Measurements from ENCODE around the gene CYP21A2.
"Not testable (repeated sequence)": the region's sequence is repeated elsewhere in the genome, so short reads cannot be mapped to it uniquely, and the experiment has no call there.

The CYP21A2 gene

GRCh38 chr6:32029553-32029952 lies 8.7 kb upstream of the CYP21A2 start:
- no CpG with 5 or more reads among the region's 14 CpGs for whole genome bisulfite sequencing (ENCODE audit: extremely low coverage, insufficient coverage, insufficient read length)

GRCh38 chr6:32035283-32036013 lies 2.8 kb upstream of the CYP21A2 start:
- H3K27ac ChIP-seq (ENCODE audit: low read depth, low read length); H4K8ac ChIP-seq (ENCODE audit: low read depth, low read length); H2BK120ac ChIP-seq (ENCODE audit: insufficient read depth, low read length, poor library complexity); H3K4me1 ChIP-seq (ENCODE audit: control insufficient read depth in 1 of 2, insufficient read depth in 2 of 2, low read length in 2 of 2); DNase-seq; H3K9me3 ChIP-seq (ENCODE audit: insufficient read depth, low read depth, low read length); H2AFZ ChIP-seq (ENCODE audit: insufficient read depth, low read length, poor library complexity); H4K12ac ChIP-seq (ENCODE audit: low read depth, low read length); H3K79me1 ChIP-seq (ENCODE audit: low read length); H2BK12ac ChIP-seq (ENCODE audit: low read length); H3K36me3 ChIP-seq (ENCODE audit: control insufficient read depth in 1 of 2, insufficient read depth in 2 of 2, low read length in 2 of 2); H3K79me2 ChIP-seq (ENCODE audit: control insufficient read depth, insufficient read depth, low read length, poor library complexity); H3K4ac ChIP-seq (ENCODE audit: low read depth, low read length); H2BK5ac ChIP-seq (ENCODE audit: low read depth, low read length, poor library complexity); H3K9ac ChIP-seq (ENCODE audit: low read length); H3K18ac ChIP-seq (ENCODE audit: low read length); H3K4me2 ChIP-seq (ENCODE audit: low read length); H3K23ac ChIP-seq (ENCODE audit: low read length); H2AK5ac ChIP-seq (ENCODE audit: low read length); H3K27me3 ChIP-seq (ENCODE audit: insufficient read depth, low read length); H3K14ac ChIP-seq (ENCODE audit: low read length); H4K91ac ChIP-seq (ENCODE audit: low read depth, low read length); H3K4me3 ChIP-seq (ENCODE audit: low read depth, low read length): not testable (repeated sequence)
- WGBS (ENCODE audit: extremely low coverage, insufficient coverage, insufficient read length) = no CpG with 5 or more reads among the region's 16 CpGs

More at GRCh38 chr6:32029553-32029952, 8.7 kb upstream of the CYP21A2 start:
- not testable (repeated sequence) for H3K14ac ChIP-seq (ENCODE audit: low read length); H2BK12ac ChIP-seq (ENCODE audit: low read length); H3K23ac ChIP-seq (ENCODE audit: low read length); H3K4me3 ChIP-seq (ENCODE audit: low read depth, low read length); H3K36me3 ChIP-seq (ENCODE audit: control insufficient read depth in 1 of 2, insufficient read depth in 2 of 2, low read length in 2 of 2); H3K18ac ChIP-seq (ENCODE audit: low read length); H3K4me1 ChIP-seq (ENCODE audit: control insufficient read depth in 1 of 2, insufficient read depth in 2 of 2, low read length in 2 of 2); H2AK5ac ChIP-seq (ENCODE audit: low read length); DNase-seq; H4K12ac ChIP-seq (ENCODE audit: low read depth, low read length); H3K9ac ChIP-seq (ENCODE audit: low read length); H3K27me3 ChIP-seq (ENCODE audit: insufficient read depth, low read length); H4K8ac ChIP-seq (ENCODE audit: low read depth, low read length); H2AFZ ChIP-seq (ENCODE audit: insufficient read depth, low read length, poor library complexity); H3K27ac ChIP-seq (ENCODE audit: low read depth, low read length); H2BK5ac ChIP-seq (ENCODE audit: low read depth, low read length, poor library complexity); H2BK120ac ChIP-seq (ENCODE audit: insufficient read depth, low read length, poor library complexity); H3K9me3 ChIP-seq (ENCODE audit: insufficient read depth, low read depth, low read length); H3K79me2 ChIP-seq (ENCODE audit: control insufficient read depth, insufficient read depth, low read length, poor library complexity); H3K4ac ChIP-seq (ENCODE audit: low read depth, low read length); H3K4me2 ChIP-seq (ENCODE audit: low read length); H4K91ac ChIP-seq (ENCODE audit: low read depth, low read length); H3K79me1 ChIP-seq (ENCODE audit: low read length)

- H4K12ac ChIP-seq (ENCODE audit: low read depth, low read length); H3K9ac ChIP-seq (ENCODE audit: low read length); H3K4me2 ChIP-seq (ENCODE audit: low read length); H3K27me3 ChIP-seq (ENCODE audit: insufficient read depth, low read length); H2AFZ ChIP-seq (ENCODE audit: insufficient read depth, low read length, poor library complexity); H2AK5ac ChIP-seq (ENCODE audit: low read length); H3K14ac ChIP-seq (ENCODE audit: low read length); H3K4me1 ChIP-seq (ENCODE audit: control insufficient read depth in 1 of 2, insufficient read depth in 2 of 2, low read length in 2 of 2); H4K91ac ChIP-seq (ENCODE audit: low read depth, low read length); H3K23ac ChIP-seq (ENCODE audit: low read length); H3K36me3 ChIP-seq (ENCODE audit: control insufficient read depth in 1 of 2, insufficient read depth in 2 of 2, low read length in 2 of 2); H3K9me3 ChIP-seq (ENCODE audit: insufficient read depth, low read depth, low read length); H3K79me2 ChIP-seq (ENCODE audit: control insufficient read depth, insufficient read depth, low read length, poor library complexity); H2BK12ac ChIP-seq (ENCODE audit: low read length); H3K4ac ChIP-seq (ENCODE audit: low read depth, low read length); H3K4me3 ChIP-seq (ENCODE audit: low read depth, low read length); DNase-seq; H3K79me1 ChIP-seq (ENCODE audit: low read length); H4K8ac ChIP-seq (ENCODE audit: low read depth, low read length); H3K27ac ChIP-seq (ENCODE audit: low read depth, low read length); H2BK120ac ChIP-seq (ENCODE audit: insufficient read depth, low read length, poor library complexity); H3K18ac ChIP-seq (ENCODE audit: low read length); H2BK5ac ChIP-seq (ENCODE audit: low read depth, low read length, poor library complexity): not testable (repeated sequence)
- WGBS (ENCODE audit: extremely low coverage, insufficient coverage, insufficient read length) = no CpG with 5 or more reads among the region's 5 CpGs
Observed at GRCh38 chr6:32037136-32037535, 1.1 kb upstream of the CYP21A2 start.

DNA sequence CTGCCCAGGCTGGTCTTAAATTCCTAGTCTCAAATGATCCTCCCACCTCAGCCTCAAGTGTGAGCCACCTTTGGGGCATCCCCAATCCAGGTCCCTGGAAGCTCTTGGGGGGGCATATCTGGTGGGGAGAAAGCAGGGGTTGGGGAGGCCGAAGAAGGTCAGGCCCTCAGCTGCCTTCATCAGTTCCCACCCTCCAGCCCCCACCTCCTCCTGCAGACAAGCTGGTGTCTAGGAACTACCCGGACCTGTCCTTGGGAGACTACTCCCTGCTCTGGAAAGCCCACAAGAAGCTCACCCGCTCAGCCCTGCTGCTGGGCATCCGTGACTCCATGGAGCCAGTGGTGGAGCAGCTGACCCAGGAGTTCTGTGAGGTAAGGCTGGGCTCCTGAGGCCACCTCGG lies 663 bp downstream of the CYP21A2 start:
- not testable (repeated sequence) for H3K9ac ChIP-seq (ENCODE audit: low read length); H3K4me3 ChIP-seq (ENCODE audit: low read depth, low read length); H3K79me2 ChIP-seq (ENCODE audit: control insufficient read depth, insufficient read depth, low read length, poor library complexity); H2BK5ac ChIP-seq (ENCODE audit: low read depth, low read length, poor library complexity); H4K12ac ChIP-seq (ENCODE audit: low read depth, low read length); H3K9me3 ChIP-seq (ENCODE audit: insufficient read depth, low read depth, low read length); H3K4ac ChIP-seq (ENCODE audit: low read depth, low read length); H4K91ac ChIP-seq (ENCODE audit: low read depth, low read length); H4K8ac ChIP-seq (ENCODE audit: low read depth, low read length); H3K79me1 ChIP-seq (ENCODE audit: low read length); H3K27me3 ChIP-seq (ENCODE audit: insufficient read depth, low read length); DNase-seq; H2BK120ac ChIP-seq (ENCODE audit: insufficient read depth, low read length, poor library complexity); H3K18ac ChIP-seq (ENCODE audit: low read length); H3K4me2 ChIP-seq (ENCODE audit: low read length); H2BK12ac ChIP-seq (ENCODE audit: low read length); H3K14ac ChIP-seq (ENCODE audit: low read length); H2AFZ ChIP-seq (ENCODE audit: insufficient read depth, low read length, poor library complexity); H2AK5ac ChIP-seq (ENCODE audit: low read length); H3K36me3 ChIP-seq (ENCODE audit: control insufficient read depth in 1 of 2, insufficient read depth in 2 of 2, low read length in 2 of 2); H3K23ac ChIP-seq (ENCODE audit: low read length); H3K27ac ChIP-seq (ENCODE audit: low read depth, low read length); H3K4me1 ChIP-seq (ENCODE audit: control insufficient read depth in 1 of 2, insufficient read depth in 2 of 2, low read length in 2 of 2)
- no CpG with 5 or more reads among the region's 5 CpGs for WGBS (ENCODE audit: extremely low coverage, insufficient coverage, insufficient read length)
